Stimulated activated CD4-positive, alpha-beta T cell treated with anti-CD3 and anti-CD28 coated beads, Interleukin-12 subunit alpha, Interleukin-12 subunit beta, amount 100 ng/mL, for 48 hours (primary cell): ENCODE measurements around the gene PICALM.
A peak's percentile ranks its signal among the peaks of the same experiment; 100 is the strongest.
"Not testable (repeated sequence)": the region's sequence is repeated elsewhere in the genome, so short reads cannot be mapped to it uniquely, and the experiment has no call there.

Experiments
- DNase-seq, 3 donors: peaks; one replicate each; pipeline ENCODE4 v3.0.0-alpha.2; 2020; ENCODE audit warnings: low read depth in 2 of 3, low spot score in 1 of 3

Gene PICALM

GRCh38 chr11:85946221-85946620 is 122.7 kb downstream of the PICALM start:
- no peak for DNase-seq

- no peak for DNase-seq
Observed at GRCh38 chr11:85945788-85946187, 123.1 kb downstream of the PICALM start.

GRCh38 chr11:85945296-85945695 is 123.6 kb downstream of the PICALM start:
- DNase-seq = no peak

- peak; percentile 20 to 49 (median 34) for DNase-seq
Observed at GRCh38 chr11:85941380-85941973, 127.4 kb downstream of the PICALM start.

- no peak for DNase-seq
Observed at GRCh38 chr11:85939099-85940015, 129.5 kb downstream of the PICALM start.

GRCh38 chr11:85937835-85938234 is 131.0 kb downstream of the PICALM start:
- no peak for DNase-seq

- no peak for DNase-seq
Observed at GRCh38 chr11:85935751-85936150, 133.1 kb downstream of the PICALM start.

GRCh38 chr11:85934596-85935169 is 134.2 kb downstream of the PICALM start:
- no peak for DNase-seq

- DNase-seq = no peak
Observed at GRCh38 chr11:85930879-85931366, 138.0 kb downstream of the PICALM start.

- DNase-seq = not testable (repeated sequence)
Observed at GRCh38 chr11:85926653-85927214, 142.2 kb downstream of the PICALM start.

GRCh38 chr11:85923455-85923854 is 145.4 kb downstream of the PICALM start:
- no peak for DNase-seq

- no peak for DNase-seq
Observed at GRCh38 chr11:85922367-85922766, 146.5 kb downstream of the PICALM start.

- DNase-seq = no peak
Observed at GRCh38 chr11:85918910-85919794, 149.7 kb downstream of the PICALM start.

- DNase-seq = no peak
Observed at GRCh38 chr11:85914425-85914824, 154.5 kb downstream of the PICALM start.

GRCh38 chr11:85913513-85913912 is 155.4 kb downstream of the PICALM start:
- no peak for DNase-seq

GRCh38 chr11:85912414-85912813 is 156.5 kb downstream of the PICALM start:
- no peak for DNase-seq
